NB4 (cell line): ENCODE measurements around the gene FBXL20.

ENCODE experiments used
- DNase-seq: peaks from one replicate; pipeline ENCODE4 v3.0.0; 2010; ENCODE audit warnings: low read depth
- H3K4me3 ChIP-seq: one replicate; pipeline ENCODE4 v1.5.1; 2011; ENCODE audit warnings: mild to moderate bottlenecking, low read depth, low read length, moderate library complexity
- CTCF ChIP-seq: IDR thresholded peaks from one replicate; pipeline ENCODE4 v1.5.1; 2012; ENCODE audit warnings: low read depth, low read length
- MYC ChIP-seq: IDR thresholded peaks from 2 replicates; pipeline ENCODE4 v1.6.1; 2011; ENCODE audit warnings: low read depth, low read length
- POLR2A ChIP-seq: IDR thresholded peaks from 2 replicates; pipeline ENCODE4 v1.6.1; 2011; ENCODE audit warnings: mild to moderate bottlenecking; ENCODE audit not compliant: insufficient read length; ENCODE audit errors: extremely low read depth
- TF ChIP-seq, protein P1 (sequence below): IDR thresholded peaks from 2 replicates; pipeline ENCODE4 v1.6.1; 2011; ENCODE audit warnings: low read depth, low read length

The FBXL20 gene

GRCh38 chr17:39231591-39232551 lies 169.6 kb downstream of the FBXL20 start:
- DNase-seq, result peak; percentile 99

GRCh38 chr17:39231091-39231561 lies 170.3 kb downstream of the FBXL20 start:
- peak; percentile 50 for DNase-seq
- no peak overlapping the region for H3K4me3 ChIP-seq
- TF ChIP-seq, protein P1, sequence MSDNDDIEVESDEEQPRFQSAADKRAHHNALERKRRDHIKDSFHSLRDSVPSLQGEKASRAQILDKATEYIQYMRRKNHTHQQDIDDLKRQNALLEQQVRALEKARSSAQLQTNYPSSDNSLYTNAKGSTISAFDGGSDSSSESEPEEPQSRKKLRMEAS, result no peak
- no peak for TF ChIP-seq MYC
- TF ChIP-seq CTCF, result no peak
- no peak for TF ChIP-seq POLR2A

More at GRCh38 chr17:39231591-39232551, 169.6 kb downstream of the FBXL20 start:
- H3K4me3 ChIP-seq, result no peak overlapping the region
- TF ChIP-seq, protein P1, result peak; percentile 71
- TF ChIP-seq MYC, result peak; percentile 67
- TF ChIP-seq POLR2A, result no peak
- TF ChIP-seq CTCF, result peak; percentile 92

DNA sequence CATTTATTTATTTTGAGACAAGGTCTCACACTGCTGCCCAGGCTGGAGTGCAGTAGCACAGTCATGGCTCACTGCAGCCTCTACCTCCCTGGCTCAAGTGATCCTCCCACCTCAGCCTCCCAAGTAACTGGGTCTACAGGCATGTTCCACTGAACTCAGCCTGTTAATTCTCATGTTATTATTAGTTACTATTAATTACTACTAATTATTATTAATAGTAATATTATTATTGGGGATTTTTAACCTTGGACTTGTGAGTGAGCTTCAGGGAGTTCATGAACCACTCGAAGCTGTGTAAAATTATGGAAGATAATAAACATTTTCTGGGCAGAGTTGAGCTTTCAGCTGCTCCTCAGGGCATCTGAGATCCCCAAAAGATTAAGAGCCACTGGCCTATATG lies 171.1 kb downstream of the FBXL20 start:
- H3K4me3 ChIP-seq, result no peak overlapping the region
- no peak for TF ChIP-seq MYC
- TF ChIP-seq POLR2A, result no peak
- no peak for TF ChIP-seq CTCF
- TF ChIP-seq, protein P1, result no peak
- DNase-seq, result no peak

DNA sequence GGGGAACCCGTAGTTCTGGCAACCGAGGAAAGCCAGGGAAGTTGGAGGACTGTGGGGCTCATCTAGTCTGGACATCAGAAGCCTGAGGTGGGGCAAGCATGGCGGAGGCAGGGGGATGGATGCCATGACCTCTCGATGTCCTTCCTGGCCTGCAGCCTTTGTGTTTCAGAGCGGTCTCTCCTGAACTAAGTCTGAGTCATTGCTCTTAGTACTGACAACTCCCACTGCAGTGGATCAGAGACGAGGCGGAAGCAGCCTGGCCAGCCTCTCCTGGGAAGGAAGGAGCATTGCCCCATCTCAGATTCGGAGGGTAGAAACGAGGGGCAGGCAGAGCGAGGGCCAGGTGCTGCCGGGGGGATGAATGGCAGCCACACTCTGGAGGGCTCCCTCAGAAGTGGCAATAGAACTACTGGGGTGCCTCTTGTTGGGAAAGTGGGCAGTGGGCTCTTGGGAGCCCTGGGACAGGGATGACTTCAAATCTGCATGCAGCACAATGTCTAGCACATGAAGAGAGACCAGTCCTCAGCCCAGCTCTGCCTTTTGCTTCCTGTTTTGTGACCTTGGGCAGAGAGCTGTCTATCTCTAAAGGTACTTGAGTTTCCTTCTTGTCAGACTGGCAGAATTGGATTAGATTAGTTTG lies 172.0 kb downstream of the FBXL20 start:
- peak; percentile 91 for DNase-seq
- peak overlapping the region; percentile 3 for H3K4me3 ChIP-seq
- no peak for TF ChIP-seq CTCF

DNA sequence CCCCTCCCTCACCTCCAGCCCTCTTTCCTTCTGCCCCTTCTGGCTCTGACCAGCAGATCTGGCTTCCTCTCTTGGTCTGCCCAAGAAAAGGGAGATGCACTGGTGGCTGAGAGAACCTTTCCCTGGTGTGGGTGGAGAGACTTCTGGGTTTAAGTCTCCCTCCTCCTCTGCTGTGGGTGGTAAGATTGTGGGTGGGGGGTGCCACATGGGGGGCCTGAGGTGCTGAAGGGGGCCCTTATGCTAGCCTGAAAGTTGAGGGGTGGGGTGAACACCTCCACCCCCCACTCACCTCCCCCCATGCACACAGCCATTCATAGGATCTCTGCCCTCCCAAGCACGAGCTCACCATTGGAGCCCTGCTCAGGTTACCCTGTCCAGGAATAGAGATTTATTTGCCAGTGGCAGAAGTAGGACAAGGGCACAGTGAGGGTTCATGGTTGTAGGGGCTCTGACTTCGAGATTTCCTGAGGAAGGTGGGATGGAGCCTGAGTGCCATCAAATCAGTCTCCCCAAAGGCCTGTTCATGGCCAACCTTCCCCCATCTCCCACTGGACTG lies 174.0 kb downstream of the FBXL20 start:
- H3K4me3 ChIP-seq, result no peak overlapping the region
- TF ChIP-seq POLR2A, result no peak
- no peak for TF ChIP-seq MYC
- TF ChIP-seq, protein P1, result no peak
- TF ChIP-seq CTCF, result no peak
- no peak for DNase-seq
